Heart right ventricle (tissue), 16 donors: Measurements from ENCODE around the gene MROH7. TPM values are rescaled to one million over a fixed set of nuclear protein-coding genes. Genes with fewer than 3 reads are reported as not detected.

Experiments used
- ATAC-seq, 8 donors: fragments of 200-7000 bp; cut with Tn5 transposase; one replicate each; pipeline ENCODE4 v1.9.1; 2020; ENCODE audit warnings: mild to moderate bottlenecking in 8 of 8, moderate library complexity in 8 of 8, moderate number of reproducible peaks in 1 of 8
- DNase-seq, 2 donors: peaks; one replicate each; pipeline ENCODE4 v3.0.0-alpha.2; 2020
- H3K27ac ChIP-seq, 10 donors: fragments of 200-600 bp; sonication (generic) in 2 of 10; one replicate each; pipeline versions ENCODE4 v1.5.0 to v1.8.0; 2020 to 2022; ENCODE audit warnings: mild to moderate bottlenecking in 3 of 10
- H3K27me3 ChIP-seq, 7 donors: fragments of 200-600 bp; one replicate each; pipeline ENCODE4 v1.8.0; 2021 to 2022; ENCODE audit warnings: mild to moderate bottlenecking in 2 of 7
- H3K36me3 ChIP-seq, 9 donors: fragments of 200-600 bp; sonication (generic) in 1 of 9; one replicate each; pipeline versions ENCODE4 v1.5.0 to v1.8.0; 2020 to 2022; ENCODE audit warnings: mild to moderate bottlenecking in 2 of 9
- H3K4me1 ChIP-seq, 9 donors: fragments of 200-600 bp; sonication (generic) in 1 of 9; one replicate each; pipeline versions ENCODE4 v1.5.0 to v1.8.0; 2020 to 2022; ENCODE audit warnings: mild to moderate bottlenecking in 4 of 9
- H3K4me3 ChIP-seq, 10 donors: fragments of 200-600 bp; sonication (generic) in 2 of 10; one replicate each; pipeline versions ENCODE4 v1.5.0 to v1.8.0; 2020 to 2022; ENCODE audit warnings: mild to moderate bottlenecking in 7 of 10, moderate library complexity in 2 of 10
- H3K9me3 ChIP-seq, 11 donors: fragments of 200-600 bp in 10 of 11; sonication (generic) in 2 of 11; one replicate each; pipeline versions ENCODE4 v1.5.0 to v1.8.0; 2013 to 2022; ENCODE audit warnings: mild to moderate bottlenecking in 2 of 11, control low read depth in 1 of 11, moderate library complexity in 1 of 11
- WGBS, 2 donors: extraction: QIAGEN DNeasy Blood & Tissue Kit; methylation state at CpG; one replicate each; pipeline ENCODE4 v1.1.7; 2013; ENCODE audit warnings: inconsistent platforms in 1 of 2; 5-methylcytosine and 5-hydroxymethylcytosine counted together
- intact Hi-C, 10 donors: fragments of 100-400 bp; cut with DNase I; formaldehyde crosslinking; loops; one replicate each; pipeline versions ENCODE4 v1.11.1 to v1.14.2; 2022
- polyA plus RNA-seq, 2 donors: library from polyadenylated mRNA; stranded (reverse); fragments of 200-250 nt; gene quantifications; one replicate each; pipeline ENCODE4 v1.2.3, GENCODE V29; 2013
- total RNA-seq, 10 donors: library from RNA; stranded (reverse); fragmentation: NEBNext Ultra II Directional in 3 of 10; extraction: Animal tissue kit (Norgen Biotek cat#: 25700) in 3 of 10; gene quantifications; one replicate each; pipeline versions ENCODE4 v1.2.1 to v1.2.4, GENCODE V29; 2021 to 2023
- TF ChIP-seq, protein P1 (sequence below), 9 donors: fragments of 200-600 bp; sonication (generic) in 2 of 9; IDR thresholded peaks; one replicate each; pipeline versions ENCODE4 v1.5.0 to v1.8.0; 2021 to 2022; ENCODE audit warnings: antibody characterized with exemption in 9 of 9, mild to moderate bottlenecking in 5 of 9, moderate library complexity in 1 of 9
- donor health status: Arrhythmogenic right ventricular cardiomyopathy.
- donor health status: ischemic (EF 13 %, LVEDD 7.1; RV severe dilation, severe dysfunction).
- donor health status: healthy with polysubstance abuse.
- donor health status: DM: no; HTN: yes; CAD: no.
- donor health status: DM: no; HTN: no; CAD: no.
- donor health status: ischemic (EF 25% LVEDD 6.9; RV normal size, moderate dysfunction).
- donor health status: ischemic (EF 25% LVEDD 5.7; RV mildly dilated, moderate dysfunction).
- donor health status: healthy.
- donor health status: DM: yes; HTN: yes; CAD: no.
- donor health status: Ischemic cardiomyopathy.
- donor health status: ischemic (EF 35%, LVEDD 5.7; RV mildly dilated, moderate dysfunction).
- donor health status: nonischemic (EF 11% LVEDD 7.7; RV severe dilation, severe dysfunction).
- donor health status: DM: yes; HTN: yes; CAD: no.
- donor health status: PGD.
- donor health status: ischemic (EF 29% LVEDD 5.4; RV normal size, mild dysfunction).
- donor health status: nonischemic (EF 23%, LVEDD 6.1; RV moderate dilation, normal function).

MROH7 gene
- total and polyA plus RNA-seq, 12 donors = 2.1 to 25.8 (median 12.8) TPM

DNA sequence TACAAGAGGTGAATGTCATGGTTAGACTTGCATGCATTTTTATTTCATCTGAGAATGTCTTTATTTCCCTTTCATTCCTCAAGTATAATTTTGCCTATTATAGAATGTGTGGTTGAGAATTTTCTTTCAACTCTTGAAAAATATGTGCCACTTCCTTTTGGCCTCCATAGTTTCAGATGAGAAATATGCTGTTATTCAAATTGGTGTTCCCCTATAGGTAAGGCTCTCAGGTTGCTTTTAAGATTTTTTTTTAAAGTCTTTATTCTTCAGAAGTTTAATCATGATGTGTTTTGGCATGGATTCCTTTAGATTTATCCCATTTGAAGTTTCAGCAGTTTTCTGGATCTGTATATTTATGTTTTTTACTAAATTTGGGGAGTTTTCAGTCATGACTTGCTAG lies 2.1 kb downstream of the MROH7 start:
- TF ChIP-seq, protein P1, sequence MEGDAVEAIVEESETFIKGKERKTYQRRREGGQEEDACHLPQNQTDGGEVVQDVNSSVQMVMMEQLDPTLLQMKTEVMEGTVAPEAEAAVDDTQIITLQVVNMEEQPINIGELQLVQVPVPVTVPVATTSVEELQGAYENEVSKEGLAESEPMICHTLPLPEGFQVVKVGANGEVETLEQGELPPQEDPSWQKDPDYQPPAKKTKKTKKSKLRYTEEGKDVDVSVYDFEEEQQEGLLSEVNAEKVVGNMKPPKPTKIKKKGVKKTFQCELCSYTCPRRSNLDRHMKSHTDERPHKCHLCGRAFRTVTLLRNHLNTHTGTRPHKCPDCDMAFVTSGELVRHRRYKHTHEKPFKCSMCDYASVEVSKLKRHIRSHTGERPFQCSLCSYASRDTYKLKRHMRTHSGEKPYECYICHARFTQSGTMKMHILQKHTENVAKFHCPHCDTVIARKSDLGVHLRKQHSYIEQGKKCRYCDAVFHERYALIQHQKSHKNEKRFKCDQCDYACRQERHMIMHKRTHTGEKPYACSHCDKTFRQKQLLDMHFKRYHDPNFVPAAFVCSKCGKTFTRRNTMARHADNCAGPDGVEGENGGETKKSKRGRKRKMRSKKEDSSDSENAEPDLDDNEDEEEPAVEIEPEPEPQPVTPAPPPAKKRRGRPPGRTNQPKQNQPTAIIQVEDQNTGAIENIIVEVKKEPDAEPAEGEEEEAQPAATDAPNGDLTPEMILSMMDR (IDR thresholded peaks at IDR 0.05) = no peak
- Histone ChIP-seq H3K9me3 (peaks cover 0 to 26% (median 13%) of the 10 kb centered on the region in 11 donors), H3K27ac (no peak overlapping the region), H3K4me1 (peaks cover 0 to 17% (median 0%) of the 10 kb centered on the region in 9 donors), H3K36me3 (no peaks in the 10 kb centered on the region), H3K4me3 (no peak overlapping the region), H3K27me3 (no peaks in the 10 kb centered on the region)
- intact Hi-C loops = no loop called here
- no peak for ATAC-seq
- no peak for DNase-seq

DNA sequence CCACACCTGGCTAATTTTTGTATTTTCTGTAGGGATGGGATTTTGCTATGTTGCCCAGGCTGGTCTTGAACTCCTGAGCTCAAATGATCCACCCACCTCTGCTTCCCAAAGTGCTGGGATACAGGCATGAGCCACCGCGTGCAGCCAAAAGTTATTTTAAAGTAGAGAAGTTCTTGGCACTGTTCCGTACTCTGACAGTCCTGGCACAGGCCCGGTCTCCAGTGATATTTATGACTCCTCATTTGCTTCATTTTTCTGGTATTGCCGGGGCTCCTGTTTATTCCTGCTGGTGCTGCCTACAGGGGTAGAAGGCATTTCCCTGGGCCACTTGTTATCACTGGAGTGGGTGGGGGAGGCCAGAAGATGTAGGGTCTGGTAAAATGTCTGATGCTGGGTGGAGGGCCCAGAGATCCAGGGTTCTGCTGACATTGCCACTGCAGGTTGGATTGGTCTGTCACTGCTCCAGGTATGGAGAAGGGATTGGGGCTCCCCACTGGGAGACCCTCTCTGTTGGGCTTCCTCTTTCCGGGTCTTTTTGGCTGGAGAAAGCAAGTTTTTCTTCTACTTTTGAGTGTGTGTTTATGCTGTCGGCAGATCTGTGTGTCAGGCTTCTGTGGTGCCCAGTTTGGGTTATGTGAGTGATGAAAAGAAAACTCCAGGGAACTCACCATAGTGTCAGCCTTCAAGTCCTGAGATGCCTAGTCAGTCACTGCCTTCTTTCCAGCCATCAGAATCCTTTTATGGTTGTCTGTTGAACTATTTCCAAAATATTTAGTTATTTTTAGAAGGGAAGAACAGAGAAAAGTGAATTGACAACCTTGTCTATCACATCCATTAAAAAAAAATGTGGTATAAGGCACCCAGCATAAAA lies 4.5 kb downstream of the MROH7 start:
- intact Hi-C loops = loop anchor here in 1 of 10 donors (5.0 kb wide), 1 partner anchor 99 kb away; the partner anchor contains the start of gene ACOT11
- ATAC-seq = peak; percentile 75 to 94 (median 89)
- H3K27me3 ChIP-seq = no peaks in the 10 kb centered on the region
- peaks cover 0 to 25% (median 0%) of the 10 kb centered on the region in 9 donors for H3K4me1 ChIP-seq
- peak overlapping the region; percentile 33 to 90 (median 82) for H3K27ac ChIP-seq
- peak; percentile 41 to 59 for DNase-seq
- TF ChIP-seq, protein P1 (IDR thresholded peaks at IDR 0.05) = no peak
- H3K36me3 ChIP-seq = no peaks in the 10 kb centered on the region
- no peak overlapping the region for H3K4me3 ChIP-seq
- WGBS, 2 donors = 39 to 49% methylated on average over 7 of the region's 7 CpGs
- H3K9me3 ChIP-seq = peaks cover 0 to 26% (median 13%) of the 10 kb centered on the region in 11 donors

DNA sequence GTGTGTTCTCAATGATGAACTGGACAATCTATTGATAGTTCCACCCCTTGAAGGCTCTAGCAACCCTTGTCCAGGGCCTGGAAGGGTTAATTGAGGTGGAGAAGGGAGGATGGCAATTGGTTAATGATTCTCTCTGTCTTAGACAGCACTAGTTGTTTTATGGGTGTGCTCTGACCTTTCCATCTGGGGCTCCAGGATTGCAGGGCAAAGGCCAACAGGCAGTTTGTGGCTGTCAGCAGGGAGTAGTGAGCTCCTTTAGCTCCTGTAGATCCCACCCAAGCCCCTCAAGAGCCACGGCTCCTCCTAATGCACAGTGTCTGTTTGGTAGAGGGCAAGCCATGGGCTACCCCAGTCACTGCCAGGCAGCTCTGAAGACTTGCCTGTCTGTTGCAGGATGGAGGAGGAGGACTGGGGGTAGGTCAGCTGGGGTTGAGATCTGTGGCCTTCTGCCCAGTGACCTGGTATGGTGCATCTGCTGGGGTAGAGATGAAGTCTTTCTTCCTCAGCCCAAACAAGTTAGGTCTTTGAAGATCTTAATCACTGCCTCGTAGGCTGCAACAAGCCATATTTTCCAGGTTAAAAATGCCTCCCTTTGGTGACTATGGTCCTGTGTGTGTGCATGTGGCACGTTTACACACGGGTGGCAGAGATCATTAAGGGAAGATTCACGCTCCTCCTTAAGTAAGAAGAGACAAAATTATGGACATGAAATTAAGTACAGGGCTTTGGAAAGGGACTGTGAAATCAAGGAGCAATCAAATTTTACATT lies 7.7 kb downstream of the MROH7 start:
- ATAC-seq = no peak
- H3K4me3 ChIP-seq = no peak overlapping the region
- no peak overlapping the region for H3K27ac ChIP-seq
- H3K27me3 ChIP-seq = no peaks in the 10 kb centered on the region
- intact Hi-C loops = loop anchor here in 1 of 10 donors (5.0 kb wide), 1 partner anchor 102 kb away; the partner anchor contains the start of gene ACOT11
- peaks cover 0 to 9% (median under 1%) of the 10 kb centered on the region in 11 donors for H3K9me3 ChIP-seq
- peaks cover 0 to 8% (median 0%) of the 10 kb centered on the region in 9 donors for H3K36me3 ChIP-seq
- DNase-seq = no peak
- WGBS, 2 donors = 73 to 78% methylated on average over 5 of the region's 5 CpGs
- H3K4me1 ChIP-seq = peaks cover 0 to 25% (median 0%) of the 10 kb centered on the region in 9 donors
- TF ChIP-seq, protein P1 (IDR thresholded peaks at IDR 0.05) = no peak

DNA sequence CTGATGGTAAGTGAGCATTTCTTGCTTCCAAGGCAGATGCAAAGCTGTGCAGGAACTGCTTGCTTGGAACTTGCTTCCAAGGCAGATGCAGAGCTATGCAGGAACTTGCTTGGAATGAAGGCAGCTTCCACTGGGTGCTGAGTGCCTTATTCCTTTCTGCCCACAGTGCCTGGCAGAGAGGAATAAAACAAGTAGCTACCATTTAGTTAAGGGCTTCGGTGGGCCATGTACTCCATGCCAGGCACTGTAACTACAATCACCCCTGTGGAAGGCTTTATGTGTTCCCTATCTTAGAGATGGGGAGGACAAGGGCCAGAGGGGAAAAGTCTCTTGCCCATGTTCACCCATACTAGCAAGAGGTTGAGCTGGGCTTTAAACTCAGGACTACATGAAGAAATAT lies 8.3 kb downstream of the MROH7 start:
- WGBS, 2 donors = 93 to 97% methylated on average over 1 of the region's 1 CpG
- TF ChIP-seq, protein P1 (IDR thresholded peaks at IDR 0.05) = no peak

More for the DNA sequence above, 8.3 kb downstream of the MROH7 start:
- Histone ChIP-seq H3K4me1 (peaks cover 0 to 25% (median 0%) of the 10 kb centered on the region in 9 donors), H3K9me3 (peaks cover 0 to 3% (median 0%) of the 10 kb centered on the region in 11 donors), H3K27ac (no peak overlapping the region), H3K27me3 (no peaks in the 10 kb centered on the region), H3K4me3 (no peak overlapping the region), H3K36me3 (peaks cover 0 to 9% (median 0%) of the 10 kb centered on the region in 9 donors)
- intact Hi-C loops = loop anchor here in 1 of 10 donors (5.0 kb wide), 1 partner anchor 103 kb away; the partner anchor contains the start of gene ACOT11
- DNase-seq = no peak
- no peak for ATAC-seq
